ENCODE measurements around the gene IL1A.

- no peak for TF ChIP-seq CTCF (conservative IDR thresholded peaks at IDR 0.05; ENCODE audit: low read depth, low read length)
- no peak for TF ChIP-seq EZH2 (IDR thresholded peaks at IDR 0.05; ENCODE audit: low read length, unreplicated experiment)
- TF ChIP-seq EZH2phosphoT487 (IDR thresholded peaks at IDR 0.05; ENCODE audit: borderline replicate concordance, low read length): no peak
These were observed 7.5 kb upstream of the IL1A start for GRCh38 chr2:112791693-112792230.
